ENCODE results near the gene AP1AR. TPM values are rescaled to one million over a fixed set of nuclear protein-coding genes. Genes with fewer than 3 reads are reported as not detected.

AP1AR gene
- total and polyA plus RNA-seq, 2 of the 4 experiments (the other 2 are of a cell fraction): 4.0 to 4.7 TPM

GRCh38 chr4:112277220-112277619 lies 45.6 kb downstream of the AP1AR start:
- H3K27ac ChIP-seq (ENCODE audit: insufficient read depth, low read length): no peak overlapping the region
- H3K23ac ChIP-seq (ENCODE audit: low read depth, low read length): no peak overlapping the region
- DNase-seq (no peak), ATAC-seq (ENCODE audit: low read depth) (no peak)
- H3K9me3 ChIP-seq (ENCODE audit: control insufficient read depth, insufficient read depth, low read length): peaks cover 3% of the 10 kb centered on the region; the same call in 1 of the 2 replicates
- no peaks in the 10 kb centered on the region for H4K20me1 ChIP-seq (ENCODE audit: insufficient read depth, low read length)
- WGBS, 2 experiments (ENCODE audit: extremely low coverage in 2 of 2, insufficient read length in 1 of 2): no CpG with 5 or more reads among the region's 3 CpGs
- no peak overlapping the region for H2AFZ ChIP-seq (replicated peaks; ENCODE audit: low read length, poor library complexity)
- in situ Hi-C loops (cut with MboI; ENCODE audit: low sequenced_read_pairs): no loop called here
- H3K9ac ChIP-seq (ENCODE audit: low read depth, low read length): no peak overlapping the region
- no peak overlapping the region for H2BK5ac ChIP-seq (ENCODE audit: low read depth, low read length, poor library complexity, severe bottlenecking)
- no TSS peak for BruUV-seq (replicated peaks)
- H3K27me3 ChIP-seq (ENCODE audit: control insufficient read depth, insufficient read depth, low read length): no peaks in the 10 kb centered on the region
- no peak overlapping the region for H3K18ac ChIP-seq (ENCODE audit: low read depth, low read length)
- H3K14ac ChIP-seq (replicated peaks; ENCODE audit: low read depth, low read length): no peak overlapping the region
- no peak overlapping the region for H2AK9ac ChIP-seq (replicated peaks; ENCODE audit: low read depth, low read length, poor library complexity)
- peaks cover 9 to 21% of the 10 kb centered on the region in 2 experiments for H3K79me1 ChIP-seq (ENCODE audit: low read depth in 1 of 2, low read length in 2 of 2)
- peaks cover 3% of the 10 kb centered on the region; the same call in 1 of the 2 replicates for H3K9me1 ChIP-seq (ENCODE audit: insufficient read depth, low read length)
- H4K5ac ChIP-seq (ENCODE audit: low read depth, low read length): no peak overlapping the region
- peak overlapping the region; percentile 41; the same call in 1 of the 2 replicates for H4K91ac ChIP-seq (ENCODE audit: insufficient read depth, low read depth, low read length)
- ChIA-PET CTCF (no interaction called here), POLR2A (ENCODE audit: unreplicated experiment) (no interaction called here)
- no peak overlapping the region for H2BK15ac ChIP-seq (ENCODE audit: low read depth, low read length)
- H2BK120ac ChIP-seq (ENCODE audit: low read depth, low read length): no peak overlapping the region
- H2AK5ac ChIP-seq (ENCODE audit: low read depth, low read length): no peak overlapping the region
- H3K56ac ChIP-seq (ENCODE audit: extremely low read depth, insufficient read depth, low read length): no peak overlapping the region
- H3K4ac ChIP-seq (ENCODE audit: low read depth, low read length): no peak overlapping the region
- TF ChIP-seq RAD21 (IDR thresholded peaks at IDR 0.05; ENCODE audit: low read length) (no peak), NFE2L2 (IDR thresholded peaks at IDR 0.05; ENCODE audit: low read depth, low read length) (no peak), FOS (IDR thresholded peaks at IDR 0.05; ENCODE audit: low read depth, low read length) (no peak), CHD1 (IDR thresholded peaks at IDR 0.05; ENCODE audit: low read depth, low read length) (no peak), CEBPB (IDR thresholded peaks at IDR 0.05; ENCODE audit: low read depth, low read length) (no peak), MXI1 (IDR thresholded peaks at IDR 0.05; ENCODE audit: borderline replicate concordance, low read depth, low read length) (no peak), RCOR1 (IDR thresholded peaks at IDR 0.05; ENCODE audit: insufficient replicate concordance, low read length) (no peak), POLR2A (IDR thresholded peaks at IDR 0.05; ENCODE audit: low read depth, low read length) (no peak), BHLHE40 (IDR thresholded peaks at IDR 0.05; ENCODE audit: low read depth, low read length) (no peak), MAFK (IDR thresholded peaks at IDR 0.05; ENCODE audit: low read depth, low read length) (no peak), SMC3 (IDR thresholded peaks at IDR 0.05; ENCODE audit: low read depth, low read length) (no peak), ELK1 (IDR thresholded peaks at IDR 0.05; ENCODE audit: borderline replicate concordance, low read depth, low read length) (no peak), MAZ (IDR thresholded peaks at IDR 0.05; ENCODE audit: borderline replicate concordance, low read depth, low read length) (no peak), CTCF (conservative IDR thresholded peaks at IDR 0.05; ENCODE audit: low read depth, low read length) (no peak), USF2 (IDR thresholded peaks at IDR 0.05; ENCODE audit: low read depth, low read length) (no peak)
- dilution Hi-C loops (cut with HindIII; ENCODE audit: low sequenced_read_pairs, unreplicated experiment): no loop called here
- no peak overlapping the region for H4K8ac ChIP-seq (ENCODE audit: low read depth in 2 of 2, low read length in 2 of 2)
- no peak overlapping the region for H2BK20ac ChIP-seq (ENCODE audit: low read depth, low read length)
- H3K4me3 ChIP-seq (ENCODE audit: insufficient read depth, low read depth, low read length): no peak overlapping the region
- intact Hi-C loops (cut with micrococcal nuclease): no loop called here
- H3K4me2 ChIP-seq (ENCODE audit: low read depth, low read length): no peak overlapping the region
- peaks cover 3% of the 10 kb centered on the region for H3K36me3 ChIP-seq (ENCODE audit: control insufficient read depth, insufficient read depth, low read length)
- H3K4me1 ChIP-seq (ENCODE audit: control insufficient read depth, insufficient read depth, low read length): peaks cover 6% of the 10 kb centered on the region; the same call in 1 of the 2 replicates

Measured in IMR-90 (cell line).